Ureter (tissue), 1 donor: ENCODE measurements around the gene KRTAP9-6. TPM values are rescaled to one million over a fixed set of nuclear protein-coding genes. Genes with fewer than 3 reads are reported as not detected.
"Not testable (repeated sequence)": the region's sequence is repeated elsewhere in the genome, so short reads cannot be mapped to it uniquely, and the experiment has no call there.

Experiments used
- DNase-seq: peaks from one replicate; pipeline ENCODE4 v3.0.0-alpha.2; 2020; ENCODE audit warnings: low spot score
- total RNA-seq: library from RNA; stranded (reverse); gene quantifications from one replicate; pipeline ENCODE4 v1.2.4, GENCODE V29; 2023
- donor health status: DM: yes; HTN: yes; CAD: no.

KRTAP9-6 gene
- total RNA-seq, 1 donor from 2014 or later = not detected

DNA sequence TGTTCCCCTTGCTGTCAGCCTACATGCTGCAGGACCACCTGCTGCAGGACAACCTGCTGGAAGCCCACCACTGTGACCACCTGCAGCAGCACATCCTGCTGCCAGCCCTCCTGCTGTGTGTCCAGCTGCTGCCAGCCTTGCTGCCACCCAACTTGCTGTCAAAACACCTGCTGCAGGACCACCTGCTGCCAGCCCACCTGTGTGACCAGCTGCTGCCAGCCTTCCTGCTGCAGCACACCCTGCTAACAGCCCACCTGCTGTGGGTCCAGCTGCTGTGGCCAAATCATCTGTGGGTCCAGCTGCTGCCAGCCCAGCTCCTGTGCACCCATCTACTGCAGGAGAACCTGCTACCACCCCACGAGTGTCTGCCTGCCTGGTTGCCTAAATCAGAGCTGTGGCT is 6.1 kb downstream of the KRTAP9-6 start:
- not testable (repeated sequence) for DNase-seq

DNA sequence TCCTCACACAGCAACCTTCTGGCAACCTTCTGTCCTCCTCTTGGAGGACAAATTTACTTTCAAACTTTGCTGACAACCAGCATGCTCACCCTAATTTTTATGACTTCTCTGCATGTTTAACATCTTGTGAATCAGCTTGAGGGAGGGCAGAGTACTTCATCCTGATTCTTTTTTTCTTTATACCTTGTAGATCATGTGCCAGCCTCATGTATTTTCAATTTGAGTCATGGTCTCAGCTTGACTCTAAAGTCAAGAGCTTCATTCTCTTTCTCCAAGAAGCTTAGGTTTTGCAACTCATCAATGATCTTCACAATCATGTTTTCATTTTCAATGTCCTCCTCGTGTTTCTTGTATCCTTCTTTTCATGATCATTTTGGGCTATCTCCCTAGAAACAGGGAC is 6.7 kb downstream of the KRTAP9-6 start:
- no peak for DNase-seq

DNA sequence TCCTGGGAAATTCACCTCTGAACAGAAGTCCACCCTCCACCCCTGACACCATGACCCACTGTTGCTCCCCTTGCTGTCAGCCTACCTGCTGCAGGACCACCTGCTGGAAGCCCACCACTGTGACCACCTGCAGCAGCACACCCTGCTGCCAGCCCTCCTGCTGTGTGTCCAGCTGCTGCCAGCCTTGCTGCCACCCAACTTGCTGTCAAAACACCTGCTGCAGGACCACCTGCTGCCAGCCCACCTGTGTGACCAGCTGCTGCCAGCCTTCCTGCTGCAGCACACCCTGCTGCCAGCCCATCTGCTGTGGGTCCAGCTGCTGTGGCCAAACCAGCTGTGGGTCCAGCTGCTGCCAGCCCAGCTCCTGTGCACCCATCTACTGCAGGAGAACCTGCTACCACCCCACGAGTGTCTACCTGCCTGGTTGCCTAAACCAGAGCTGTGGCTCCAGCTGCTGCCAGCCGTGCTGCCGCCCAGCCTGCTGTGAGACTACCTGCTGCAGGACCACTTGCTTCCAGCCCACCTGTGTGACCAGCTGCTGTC is 10.5 kb downstream of the KRTAP9-6 start, which contains the start of gene KRTAP9-7:
Gene KRTAP9-7 (plus strand): TSS at position 51 of the 543 bp plus-strand sequence. CDS start 0 bp downstream, at position 51.
- DNase-seq = not testable (repeated sequence)

DNA sequence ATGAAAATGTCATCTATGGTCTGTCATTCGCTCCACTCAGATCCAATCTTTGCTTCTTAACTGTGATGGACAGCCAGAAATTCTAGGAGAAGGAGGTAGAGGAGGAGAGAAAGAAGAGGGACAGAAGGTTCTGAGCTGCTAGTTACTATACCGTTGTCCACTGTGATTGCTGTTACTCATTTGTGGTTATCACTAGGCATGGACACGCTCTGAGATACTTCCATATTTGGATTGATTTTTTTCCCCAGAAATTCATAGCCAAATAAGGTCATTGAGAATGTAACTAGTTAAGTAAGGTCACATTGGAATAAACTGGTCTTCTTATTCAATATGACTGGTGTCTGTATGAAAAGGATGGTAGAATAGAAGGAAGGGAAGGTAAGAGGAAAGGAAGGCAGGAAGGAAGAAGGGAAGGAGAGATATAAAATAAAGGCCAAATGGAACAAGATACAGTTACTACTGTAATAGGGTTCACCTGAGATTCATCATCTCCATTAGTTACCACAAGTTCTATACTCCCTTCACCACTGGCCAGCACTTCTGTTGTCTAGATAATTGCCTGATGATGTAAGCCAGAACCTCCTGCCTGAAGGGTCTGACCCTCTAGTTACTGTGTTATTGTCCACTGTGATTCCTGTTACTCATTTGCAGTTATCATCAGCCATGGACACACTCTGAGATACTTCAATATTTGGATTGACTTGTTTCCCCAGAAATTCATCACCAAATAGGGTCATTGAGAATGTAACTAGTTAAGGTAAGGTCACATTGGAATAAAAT is 13.2 kb downstream of the KRTAP9-6 start:
- no peak for DNase-seq

DNA sequence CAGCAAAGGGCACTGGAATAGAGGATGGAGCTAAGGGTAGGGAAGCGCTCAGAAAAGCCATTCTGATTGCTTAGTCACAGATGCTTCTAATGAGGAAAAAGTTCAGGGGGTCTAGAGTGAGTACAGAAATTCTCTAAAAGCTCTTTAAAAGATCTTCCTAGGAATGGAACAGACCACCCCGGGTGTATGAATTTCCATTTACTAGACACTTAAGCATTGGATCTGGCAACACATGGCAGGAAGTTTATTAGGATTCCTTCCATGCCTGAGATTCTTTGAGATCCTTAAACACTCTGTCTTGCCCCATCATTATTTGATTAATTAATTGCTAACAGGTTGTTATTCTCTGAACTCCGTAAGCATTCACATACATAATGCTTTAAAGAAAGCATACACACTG is 18.9 kb downstream of the KRTAP9-6 start:
- DNase-seq = no peak

DNA sequence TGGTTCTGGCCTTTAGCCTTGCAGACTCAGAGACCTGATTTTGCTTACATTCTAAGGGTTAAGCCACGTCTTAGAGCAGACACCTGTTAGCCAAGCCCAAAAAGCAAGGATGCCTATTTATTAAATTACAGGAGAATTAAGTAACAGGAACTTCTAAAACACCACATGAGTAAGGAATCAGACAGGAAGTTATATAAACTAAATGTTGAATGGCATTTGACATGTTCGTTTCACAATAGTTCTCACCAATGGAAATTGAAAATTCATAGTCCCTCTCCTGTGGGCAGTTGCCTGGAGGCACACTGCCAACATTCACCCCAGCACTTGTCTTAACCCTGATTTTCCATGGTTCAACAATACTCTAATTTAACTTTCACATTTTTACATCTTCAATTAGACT is 19.4 kb downstream of the KRTAP9-6 start:
- DNase-seq = no peak

DNA sequence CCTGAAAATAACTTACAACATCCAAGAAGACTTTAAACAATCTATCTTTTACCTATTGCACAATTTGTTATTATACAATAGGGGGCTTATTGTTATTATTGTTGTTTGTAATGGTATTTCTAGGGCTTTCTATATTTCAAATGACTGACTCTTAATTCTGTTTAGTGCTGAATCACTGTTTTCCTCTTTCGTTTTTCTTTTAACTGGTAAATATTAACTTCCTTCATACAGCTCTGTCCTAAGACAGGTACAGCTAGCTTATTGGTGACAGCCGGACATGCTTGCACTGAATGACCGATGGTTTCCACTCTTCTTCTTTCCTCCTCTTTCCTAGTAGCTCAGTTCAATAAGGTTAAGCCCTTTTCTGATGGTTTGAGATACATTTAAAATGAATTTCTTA is 21.9 kb downstream of the KRTAP9-6 start:
- DNase-seq = no peak

DNA sequence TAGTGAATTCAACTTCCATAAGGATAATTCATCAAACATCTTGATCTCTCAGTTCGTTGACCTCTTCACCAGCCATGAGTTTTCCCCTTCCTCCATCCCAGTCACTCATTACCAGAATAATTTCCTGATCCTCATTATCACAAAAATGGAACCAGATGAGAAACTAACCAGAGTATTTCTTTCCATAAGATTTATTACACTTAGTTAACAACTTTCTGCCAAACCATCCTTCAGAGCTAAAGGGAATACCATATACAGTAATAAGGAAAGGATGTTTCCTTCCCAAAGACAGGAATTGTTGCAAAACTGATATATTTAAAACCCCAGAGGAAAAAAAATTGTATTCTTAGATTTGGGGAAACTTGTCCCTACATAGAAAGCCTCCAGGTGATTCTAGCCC is 28.8 kb downstream of the KRTAP9-6 start:
- no peak for DNase-seq

DNA sequence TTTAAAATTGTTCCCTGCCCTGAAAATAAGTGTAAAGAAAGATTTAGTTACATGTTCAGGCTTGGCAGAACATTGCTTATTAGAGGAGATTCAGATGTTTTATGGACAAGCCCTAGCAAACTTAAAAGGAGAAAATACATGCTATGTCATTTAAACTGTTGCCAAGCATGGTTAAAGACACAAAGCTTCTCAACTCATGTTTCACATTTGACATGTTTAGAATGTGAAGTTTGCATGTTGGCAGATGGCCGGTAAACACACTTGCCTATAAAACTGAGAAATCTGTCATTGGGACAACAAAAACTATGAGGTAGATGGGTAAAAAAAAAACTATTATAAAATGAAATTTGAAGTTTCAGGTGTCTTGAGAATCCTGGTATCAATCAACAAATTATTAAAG is 31.7 kb downstream of the KRTAP9-6 start:
- no peak for DNase-seq

DNA sequence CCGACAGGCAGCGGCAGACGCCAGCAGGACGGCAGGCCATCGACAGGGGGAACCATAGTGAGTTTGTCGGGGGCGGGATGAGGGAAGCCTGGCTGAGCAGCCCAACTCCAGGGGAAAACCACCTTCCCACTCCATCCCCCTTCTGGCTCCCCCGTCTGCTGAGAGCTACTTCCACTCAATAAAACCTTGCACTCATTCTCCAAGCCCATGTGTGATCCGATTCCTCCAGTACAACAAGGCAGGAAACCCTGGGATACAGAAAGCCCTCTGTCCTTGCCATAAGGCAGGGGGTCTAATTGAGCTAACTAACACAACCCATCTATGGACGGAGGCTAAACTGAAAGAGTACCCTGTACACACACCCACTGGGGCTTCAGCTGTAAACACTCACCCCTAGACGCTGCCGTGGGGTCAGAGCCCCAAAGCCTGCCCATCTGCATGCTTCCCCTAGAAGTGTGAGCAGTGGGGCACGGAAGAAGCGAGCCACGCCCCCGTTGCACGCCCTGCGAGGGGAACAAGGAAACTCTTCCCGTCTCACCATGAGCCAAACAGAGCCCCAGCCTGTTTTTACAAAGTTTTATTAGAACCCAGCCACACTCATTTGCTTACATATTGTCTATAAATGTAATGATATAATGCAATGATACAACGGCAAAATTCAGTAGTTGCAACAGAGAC is 33.4 kb downstream of the KRTAP9-6 start:
- no peak for DNase-seq

DNA sequence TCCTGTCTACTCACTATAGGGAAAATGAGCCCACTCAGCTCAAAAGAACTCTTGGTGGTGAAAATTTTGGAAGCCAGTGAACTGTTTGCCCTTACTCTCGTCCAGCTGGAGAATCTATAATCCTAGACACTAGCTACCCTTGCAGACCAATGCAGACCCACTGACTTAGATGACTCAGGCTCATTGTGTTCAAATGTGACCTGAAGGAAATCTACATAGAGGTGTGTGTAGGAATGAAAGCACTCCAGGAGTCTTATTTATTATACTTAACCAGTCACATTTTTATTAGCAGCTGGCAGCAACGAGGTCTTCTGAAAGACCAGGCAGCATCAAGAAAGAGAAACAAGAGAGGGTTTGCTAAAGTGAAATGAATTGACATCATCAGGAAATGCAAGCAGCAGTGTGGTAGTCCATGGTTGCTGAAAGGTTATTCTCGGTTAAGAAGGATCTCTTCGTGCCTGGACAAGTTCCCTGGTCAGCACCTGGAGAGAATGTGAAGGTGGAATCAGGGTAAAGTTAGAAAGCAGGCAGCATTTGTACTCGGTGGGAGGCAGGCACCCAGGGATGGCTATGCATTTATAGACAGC is 36.1 kb downstream of the KRTAP9-6 start:
- peak; percentile 55 for DNase-seq

DNA sequence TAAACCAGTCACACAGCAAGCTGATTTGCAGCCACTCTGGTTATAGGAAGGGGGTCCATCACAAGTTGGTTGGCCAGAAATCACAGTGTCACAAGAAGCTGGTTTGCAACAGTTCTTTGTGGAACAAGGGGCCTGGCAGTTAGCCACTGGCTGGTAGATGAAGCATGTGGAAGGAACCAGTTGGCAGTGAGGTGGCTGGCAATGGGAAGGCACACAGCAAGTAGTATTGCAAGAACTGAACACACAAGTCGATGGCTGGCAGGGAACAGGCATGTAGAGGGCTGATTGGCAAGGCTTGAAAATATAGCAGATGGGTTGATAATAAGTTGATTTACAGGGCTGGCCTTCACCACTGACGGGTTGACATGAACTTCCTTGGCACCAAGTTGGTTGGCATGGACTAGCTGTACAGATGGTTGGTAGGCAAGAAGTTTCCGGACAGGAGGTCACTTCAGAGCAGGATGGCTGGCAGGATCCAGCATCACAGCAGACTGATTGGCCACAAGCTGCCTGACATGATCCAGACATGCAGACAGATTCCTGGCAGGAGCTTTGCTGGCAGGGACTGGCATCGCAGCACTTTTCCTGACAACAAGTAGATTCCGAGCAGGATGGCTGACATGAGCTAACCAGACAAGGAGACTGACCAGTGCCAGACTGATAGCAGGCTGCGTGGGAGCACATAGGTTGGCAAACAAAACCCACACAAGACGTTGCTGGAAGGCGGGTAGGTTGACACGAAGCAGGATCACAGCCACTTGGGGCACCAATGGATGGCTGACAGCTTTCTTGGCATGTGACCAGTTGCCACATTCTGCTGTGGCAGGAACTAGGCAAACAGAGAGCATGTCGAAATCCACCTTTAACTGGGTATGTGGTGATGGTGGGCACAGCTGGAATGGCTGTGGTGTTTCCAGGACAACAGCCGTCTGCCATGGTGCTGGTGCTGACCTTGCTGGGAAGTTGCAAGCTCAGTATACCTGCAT is 37.0 kb downstream of the KRTAP9-6 start, which contains the start of gene KRTAP29-1:
Gene KRTAP29-1 (minus strand): TSS at position 936 of the 986 bp plus-strand sequence. CDS start 0 bp downstream, at position 936.
- DNase-seq = peak; percentile 50

DNA sequence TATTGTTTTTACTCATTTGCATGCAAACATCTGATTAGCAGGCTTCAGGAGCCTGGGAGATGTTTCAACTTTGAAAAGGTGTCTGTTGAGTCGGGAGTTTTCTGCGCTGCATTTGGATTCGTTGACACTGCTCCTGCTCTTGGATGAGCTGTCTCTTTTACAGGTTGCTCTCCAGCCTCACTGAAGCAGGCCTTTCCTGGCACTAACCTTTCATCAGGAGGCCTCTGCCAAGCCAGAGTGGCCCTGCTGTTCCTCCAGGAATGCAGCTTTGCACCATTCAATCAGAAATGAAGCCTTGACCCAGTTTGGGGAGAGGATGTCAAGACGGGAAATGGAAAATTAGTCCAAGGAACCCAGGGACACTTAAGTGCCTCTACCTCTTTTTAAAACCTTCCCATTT is 37.8 kb downstream of the KRTAP9-6 start:
- no peak for DNase-seq

DNA sequence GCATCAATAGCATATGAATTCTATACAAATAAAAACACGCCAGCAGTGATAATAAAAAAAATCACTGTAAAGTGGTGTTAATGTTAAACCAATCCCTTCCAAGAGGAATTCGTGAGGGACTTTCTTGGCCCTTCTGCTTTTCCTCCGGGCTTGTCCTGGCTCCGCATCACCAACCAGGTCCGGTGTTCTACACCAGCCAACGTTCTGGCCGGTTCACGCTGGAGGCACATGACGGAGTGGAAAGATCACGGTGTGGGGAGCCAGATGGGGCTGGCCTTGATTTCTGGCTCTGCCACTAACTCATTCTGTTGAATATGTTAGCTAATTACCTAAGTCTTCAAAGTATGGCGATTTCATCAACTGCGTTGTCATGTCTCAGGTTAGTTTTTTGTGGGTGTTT is 38.9 kb downstream of the KRTAP9-6 start:
- no peak for DNase-seq

DNA sequence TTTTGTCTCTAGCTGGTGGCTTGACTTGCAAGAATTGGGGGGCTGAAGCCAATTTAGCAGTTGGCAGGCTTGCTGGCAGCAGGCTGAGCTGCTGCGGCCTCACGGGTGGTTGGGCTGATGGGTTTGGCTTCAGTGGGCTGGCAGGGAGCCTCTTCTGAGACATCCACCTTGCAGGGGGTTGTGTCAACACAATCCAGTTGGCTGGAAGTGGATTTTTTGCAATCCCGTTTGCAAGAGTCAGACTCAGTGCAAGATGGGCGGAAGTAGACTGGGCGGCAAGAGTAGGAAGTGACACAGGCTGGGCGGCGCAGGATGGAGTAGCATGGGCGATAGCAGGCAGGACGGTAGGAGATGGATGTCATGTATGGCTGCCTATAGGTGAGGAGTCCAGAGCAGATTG is 42.5 kb downstream of the KRTAP9-6 start:
- DNase-seq = no peak

DNA sequence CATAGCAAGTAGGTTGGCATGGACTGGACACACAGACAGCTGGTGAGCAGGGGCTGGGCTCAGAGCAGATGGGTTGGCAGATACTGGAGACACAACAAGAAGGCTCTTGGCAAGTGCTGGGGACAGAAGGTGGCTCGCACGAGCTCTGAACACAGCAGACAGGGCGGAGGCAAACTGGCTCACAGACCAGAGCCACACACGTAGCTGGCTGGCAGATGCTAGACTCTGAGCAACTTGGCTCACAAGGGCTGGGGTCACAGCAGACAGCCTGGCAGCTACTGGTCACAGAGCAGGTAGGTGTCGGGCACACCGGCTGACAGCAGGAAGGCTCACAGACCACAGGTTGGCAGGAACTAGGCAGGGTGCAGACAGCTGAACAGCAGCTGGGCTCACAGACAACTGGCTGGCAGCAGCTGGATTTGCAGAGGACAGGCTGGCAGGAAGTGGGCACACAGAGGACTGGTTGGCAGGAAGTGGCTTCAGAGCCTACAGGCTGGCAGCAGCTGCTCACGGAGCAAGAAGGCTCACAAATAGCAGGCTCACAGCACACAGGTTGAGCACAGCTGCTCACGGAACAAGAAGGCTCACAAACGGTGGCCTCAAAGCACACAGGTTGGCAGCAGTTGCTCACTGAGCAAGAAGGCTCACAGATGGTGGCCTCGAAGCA is 43.2 kb downstream of the KRTAP9-6 start:
- peak; percentile 60 for DNase-seq

DNA sequence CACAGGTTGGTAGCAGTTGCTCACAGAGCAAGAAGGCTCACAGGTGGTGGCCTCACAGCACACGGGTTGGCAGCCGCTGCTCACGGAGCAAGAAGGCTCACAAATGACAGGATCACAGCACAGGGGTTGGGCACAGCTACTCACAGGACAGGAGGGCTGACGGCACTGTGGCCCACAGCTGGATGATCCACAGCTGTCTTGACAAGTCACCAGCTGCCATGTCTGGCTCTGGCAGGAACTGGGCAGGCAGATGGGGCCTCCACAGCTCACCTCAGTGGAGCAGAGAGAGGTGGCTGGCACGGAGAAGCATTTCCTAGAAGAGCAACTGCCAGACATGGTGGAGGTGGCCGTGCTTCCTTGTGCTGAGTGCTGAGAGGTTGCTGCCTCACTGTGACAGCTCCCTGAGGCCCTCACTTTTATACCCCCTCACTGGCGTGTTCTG is 43.8 kb downstream of the KRTAP9-6 start, which contains the start of gene KRTAP16-1:
Gene KRTAP16-1 (minus strand): TSS at position 392 of the 442 bp plus-strand sequence. CDS start 56 bp downstream, at position 336.
- DNase-seq = no peak

DNA sequence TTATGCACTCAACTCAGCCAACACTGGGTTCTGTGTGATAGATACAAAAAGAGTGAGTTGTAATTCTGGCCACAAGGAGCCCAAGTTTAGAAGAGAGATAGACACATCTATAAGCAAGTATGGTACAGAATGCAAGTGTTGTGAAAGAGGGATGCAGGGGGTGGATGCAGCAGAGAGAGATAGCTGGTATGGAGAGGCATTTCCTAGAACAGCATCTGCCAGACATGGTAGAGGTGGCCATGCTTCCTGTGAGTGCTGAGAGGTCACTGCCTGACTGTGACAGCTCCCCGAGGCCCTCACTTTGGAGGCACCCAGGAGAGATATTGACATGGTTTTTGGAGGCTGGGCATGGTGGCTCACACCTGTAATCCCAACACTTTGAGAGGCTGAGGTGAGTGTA is 45.9 kb downstream of the KRTAP9-6 start:
- no peak for DNase-seq

DNA sequence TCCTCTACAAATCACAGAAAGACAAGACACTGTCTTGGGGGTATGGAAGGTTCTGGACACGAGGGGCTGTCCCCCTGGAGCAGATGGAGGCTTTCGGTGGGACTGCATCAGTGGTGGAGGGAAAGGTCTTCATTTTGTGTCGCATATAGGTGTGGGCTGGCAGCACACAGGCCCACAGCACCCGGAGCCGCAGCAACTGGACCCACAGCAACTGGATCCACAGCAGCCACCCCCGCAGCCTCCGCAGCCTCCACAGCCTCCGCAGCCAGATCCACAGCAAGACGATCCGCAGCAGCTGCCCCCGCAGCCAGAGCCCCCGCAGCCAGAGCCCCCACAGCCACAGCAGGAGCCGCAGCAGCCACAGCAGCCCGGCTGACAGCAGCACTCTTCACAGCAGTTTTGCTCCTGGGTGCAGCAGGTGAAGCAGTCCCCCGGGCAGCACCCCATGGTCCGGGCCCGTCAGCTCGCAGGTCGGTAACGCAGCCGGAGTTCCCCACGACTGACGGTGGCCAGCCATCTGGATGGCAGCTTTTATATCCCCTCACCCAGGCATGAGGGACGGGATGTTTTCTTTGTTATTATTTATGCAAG is 50.1 kb downstream of the KRTAP9-6 start, which contains the start of gene KRTAP17-1:
Gene KRTAP17-1 (minus strand): TSS at position 507 of the 591 bp plus-strand sequence. CDS start 60 bp downstream, at position 447.
- DNase-seq = no peak
